Measurements from ENCODE around the gene FBH1.
"Not testable (repeated sequence)": the region's sequence is repeated elsewhere in the genome, so short reads cannot be mapped to it uniquely, and the experiment has no call there.

Gene FBH1

GRCh38 chr10:5843686-5844344 lies 46.2 kb upstream of the FBH1 start:
- no peaks in the 10 kb centered on the region for H3K9me3 ChIP-seq (ENCODE audit: low read length)
- no peaks in the 10 kb centered on the region for H3K9me2 ChIP-seq (ENCODE audit: low read depth, low read length)
- peak overlapping the region; percentile 55; the same call in 1 of the 2 replicates for H3K9ac ChIP-seq (ENCODE audit: low read length)
- no peaks in the 10 kb centered on the region for H4K20me1 ChIP-seq (ENCODE audit: insufficient read depth, low read length)
- H3F3A ChIP-seq (ENCODE audit: insufficient read depth, low read length), result peaks cover 19% of the 10 kb centered on the region; the same call in 1 of the 2 replicates
- no peaks in the 10 kb centered on the region for H3K27me3 ChIP-seq (ENCODE audit: insufficient read depth, low read length)
- peak overlapping the region; percentile 97 for H3K27ac ChIP-seq (ENCODE audit: low read depth, low read length, poor library complexity, severe bottlenecking)
- peak overlapping the region; percentile 74 for H3K4me2 ChIP-seq (ENCODE audit: low read length)
- peak overlapping the region; percentile 54 for H3K4me3 ChIP-seq (ENCODE audit: low read depth, low read length, poor library complexity, severe bottlenecking)
- no peaks in the 10 kb centered on the region for H3K79me2 ChIP-seq (ENCODE audit: insufficient read depth, low read length)
- H3K4me1 ChIP-seq (ENCODE audit: insufficient read depth, low read length, severe bottlenecking), result peaks cover 74% of the 10 kb centered on the region
- H3K36me3 ChIP-seq (ENCODE audit: insufficient read depth, low read length), result no peaks in the 10 kb centered on the region
- no peak overlapping the region for H2AFZ ChIP-seq (ENCODE audit: low read length)
- TF ChIP-seq CTCF (IDR thresholded peaks at IDR 0.05; ENCODE audit: low read length), result no peak
- no peak for TF ChIP-seq EZH2 (IDR thresholded peaks at IDR 0.05; ENCODE audit: borderline replicate concordance, low read length)

GRCh38 chr10:5844345-5845055 lies 45.5 kb upstream of the FBH1 start:
- peak overlapping the region; percentile 74 for H3K4me2 ChIP-seq (ENCODE audit: low read length)
- peaks cover 19% of the 10 kb centered on the region; the same call in 1 of the 2 replicates for H3F3A ChIP-seq (ENCODE audit: insufficient read depth, low read length)
- no peaks in the 10 kb centered on the region for H3K9me2 ChIP-seq (ENCODE audit: low read depth, low read length)
- no peaks in the 10 kb centered on the region for H3K79me2 ChIP-seq (ENCODE audit: insufficient read depth, low read length)
- TF ChIP-seq CTCF (IDR thresholded peaks at IDR 0.05; ENCODE audit: low read length) (no peak), EZH2 (IDR thresholded peaks at IDR 0.05; ENCODE audit: borderline replicate concordance, low read length) (no peak)
- no peaks in the 10 kb centered on the region for H3K36me3 ChIP-seq (ENCODE audit: insufficient read depth, low read length)
- H3K27ac ChIP-seq (ENCODE audit: low read depth, low read length, poor library complexity, severe bottlenecking), result peak overlapping the region; percentile 97
- no peaks in the 10 kb centered on the region for H3K9me3 ChIP-seq (ENCODE audit: low read length)
- H2AFZ ChIP-seq (ENCODE audit: low read length), result no peak overlapping the region
- H4K20me1 ChIP-seq (ENCODE audit: insufficient read depth, low read length), result no peaks in the 10 kb centered on the region
- H3K4me1 ChIP-seq (ENCODE audit: insufficient read depth, low read length, severe bottlenecking), result peaks cover 73% of the 10 kb centered on the region
- H3K9ac ChIP-seq (ENCODE audit: low read length), result peak overlapping the region; percentile 55
- peak overlapping the region; percentile 54 for H3K4me3 ChIP-seq (ENCODE audit: low read depth, low read length, poor library complexity, severe bottlenecking)
- no peaks in the 10 kb centered on the region for H3K27me3 ChIP-seq (ENCODE audit: insufficient read depth, low read length)

- not testable (repeated sequence) for H3K9me2 ChIP-seq (ENCODE audit: low read depth, low read length); H3K27me3 ChIP-seq (ENCODE audit: insufficient read depth, low read length); H3K79me2 ChIP-seq (ENCODE audit: insufficient read depth, low read length); H3K9me3 ChIP-seq (ENCODE audit: low read length); H3K36me3 ChIP-seq (ENCODE audit: insufficient read depth, low read length); H2AFZ ChIP-seq (ENCODE audit: low read length); H4K20me1 ChIP-seq (ENCODE audit: insufficient read depth, low read length)
- H3K4me1 ChIP-seq (ENCODE audit: insufficient read depth, low read length, severe bottlenecking), result peaks cover 60% of the 10 kb centered on the region
- peak overlapping the region; percentile 2 for H3K4me3 ChIP-seq (ENCODE audit: low read depth, low read length, poor library complexity, severe bottlenecking)
- H3F3A ChIP-seq (ENCODE audit: insufficient read depth, low read length), result peaks cover 14% of the 10 kb centered on the region; the same call in 1 of the 2 replicates
- H3K27ac ChIP-seq (ENCODE audit: low read depth, low read length, poor library complexity, severe bottlenecking), result peak overlapping the region; percentile 97
- peak overlapping the region; percentile 36 for H3K4me2 ChIP-seq (ENCODE audit: low read length)
- H3K9ac ChIP-seq (ENCODE audit: low read length), result peak overlapping the region; percentile 18; the same call in 1 of the 2 replicates
Measured at GRCh38 chr10:5846667-5847066, 43.4 kb upstream of the FBH1 start.

Data from OCI-LY1 (cell line).